ENCODE data around the gene ZSCAN22. TPM values are rescaled to one million over a fixed set of nuclear protein-coding genes. Genes with fewer than 3 reads are reported as not detected.

ZSCAN22 gene
- total RNA-seq, 1 experiment from 2014 or later = 3.2 TPM

GRCh38 chr19:58305065-58305931 is 21.5 kb upstream of the ZSCAN22 start, which contains the start of gene ERVK3-1 (continued):
- TF ChIP-seq, protein P1, sequence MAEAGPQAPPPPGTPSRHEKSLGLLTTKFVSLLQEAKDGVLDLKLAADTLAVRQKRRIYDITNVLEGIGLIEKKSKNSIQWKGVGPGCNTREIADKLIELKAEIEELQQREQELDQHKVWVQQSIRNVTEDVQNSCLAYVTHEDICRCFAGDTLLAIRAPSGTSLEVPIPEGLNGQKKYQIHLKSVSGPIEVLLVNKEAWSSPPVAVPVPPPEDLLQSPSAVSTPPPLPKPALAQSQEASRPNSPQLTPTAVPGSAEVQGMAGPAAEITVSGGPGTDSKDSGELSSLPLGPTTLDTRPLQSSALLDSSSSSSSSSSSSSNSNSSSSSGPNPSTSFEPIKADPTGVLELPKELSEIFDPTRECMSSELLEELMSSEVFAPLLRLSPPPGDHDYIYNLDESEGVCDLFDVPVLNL (CRISPR knock-in tag; IDR thresholded peaks at IDR 0.05; ENCODE audit: borderline replicate concordance, low read depth) = 0 out of 2 replicates have a peak, but pooled peaks have one; percentile 44
- no peak for TF ChIP-seq NR1H2 (CRISPR knock-in tag; IDR thresholded peaks at IDR 0.05)
- no peak for TF ChIP-seq GTF2I (CRISPR knock-in tag; conservative IDR thresholded peaks at IDR 0.05)
- TF ChIP-seq ZNF263 (CRISPR knock-in tag; IDR thresholded peaks at IDR 0.05; ENCODE audit: low read depth) = no peak
- TF ChIP-seq TEAD1 (CRISPR knock-in tag; IDR thresholded peaks at IDR 0.05) = peak; percentile 86
- peak; percentile 31; the same call in 1 of the 2 replicates for TF ChIP-seq MYBL2 (CRISPR knock-in tag; IDR thresholded peaks at IDR 0.05)
- 0 out of 2 replicates have a peak, but pooled peaks have one; percentile 26 for TF ChIP-seq JUN (CRISPR knock-in tag; IDR thresholded peaks at IDR 0.05)
- peak; percentile 84 for TF ChIP-seq SP1 (CRISPR knock-in tag; conservative IDR thresholded peaks at IDR 0.05)
- TF ChIP-seq, protein P2, sequence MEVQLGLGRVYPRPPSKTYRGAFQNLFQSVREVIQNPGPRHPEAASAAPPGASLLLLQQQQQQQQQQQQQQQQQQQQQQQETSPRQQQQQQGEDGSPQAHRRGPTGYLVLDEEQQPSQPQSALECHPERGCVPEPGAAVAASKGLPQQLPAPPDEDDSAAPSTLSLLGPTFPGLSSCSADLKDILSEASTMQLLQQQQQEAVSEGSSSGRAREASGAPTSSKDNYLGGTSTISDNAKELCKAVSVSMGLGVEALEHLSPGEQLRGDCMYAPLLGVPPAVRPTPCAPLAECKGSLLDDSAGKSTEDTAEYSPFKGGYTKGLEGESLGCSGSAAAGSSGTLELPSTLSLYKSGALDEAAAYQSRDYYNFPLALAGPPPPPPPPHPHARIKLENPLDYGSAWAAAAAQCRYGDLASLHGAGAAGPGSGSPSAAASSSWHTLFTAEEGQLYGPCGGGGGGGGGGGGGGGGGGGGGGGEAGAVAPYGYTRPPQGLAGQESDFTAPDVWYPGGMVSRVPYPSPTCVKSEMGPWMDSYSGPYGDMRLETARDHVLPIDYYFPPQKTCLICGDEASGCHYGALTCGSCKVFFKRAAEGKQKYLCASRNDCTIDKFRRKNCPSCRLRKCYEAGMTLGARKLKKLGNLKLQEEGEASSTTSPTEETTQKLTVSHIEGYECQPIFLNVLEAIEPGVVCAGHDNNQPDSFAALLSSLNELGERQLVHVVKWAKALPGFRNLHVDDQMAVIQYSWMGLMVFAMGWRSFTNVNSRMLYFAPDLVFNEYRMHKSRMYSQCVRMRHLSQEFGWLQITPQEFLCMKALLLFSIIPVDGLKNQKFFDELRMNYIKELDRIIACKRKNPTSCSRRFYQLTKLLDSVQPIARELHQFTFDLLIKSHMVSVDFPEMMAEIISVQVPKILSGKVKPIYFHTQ (CRISPR knock-in tag; IDR thresholded peaks at IDR 0.05) = no peak
- TF ChIP-seq, protein P3, sequence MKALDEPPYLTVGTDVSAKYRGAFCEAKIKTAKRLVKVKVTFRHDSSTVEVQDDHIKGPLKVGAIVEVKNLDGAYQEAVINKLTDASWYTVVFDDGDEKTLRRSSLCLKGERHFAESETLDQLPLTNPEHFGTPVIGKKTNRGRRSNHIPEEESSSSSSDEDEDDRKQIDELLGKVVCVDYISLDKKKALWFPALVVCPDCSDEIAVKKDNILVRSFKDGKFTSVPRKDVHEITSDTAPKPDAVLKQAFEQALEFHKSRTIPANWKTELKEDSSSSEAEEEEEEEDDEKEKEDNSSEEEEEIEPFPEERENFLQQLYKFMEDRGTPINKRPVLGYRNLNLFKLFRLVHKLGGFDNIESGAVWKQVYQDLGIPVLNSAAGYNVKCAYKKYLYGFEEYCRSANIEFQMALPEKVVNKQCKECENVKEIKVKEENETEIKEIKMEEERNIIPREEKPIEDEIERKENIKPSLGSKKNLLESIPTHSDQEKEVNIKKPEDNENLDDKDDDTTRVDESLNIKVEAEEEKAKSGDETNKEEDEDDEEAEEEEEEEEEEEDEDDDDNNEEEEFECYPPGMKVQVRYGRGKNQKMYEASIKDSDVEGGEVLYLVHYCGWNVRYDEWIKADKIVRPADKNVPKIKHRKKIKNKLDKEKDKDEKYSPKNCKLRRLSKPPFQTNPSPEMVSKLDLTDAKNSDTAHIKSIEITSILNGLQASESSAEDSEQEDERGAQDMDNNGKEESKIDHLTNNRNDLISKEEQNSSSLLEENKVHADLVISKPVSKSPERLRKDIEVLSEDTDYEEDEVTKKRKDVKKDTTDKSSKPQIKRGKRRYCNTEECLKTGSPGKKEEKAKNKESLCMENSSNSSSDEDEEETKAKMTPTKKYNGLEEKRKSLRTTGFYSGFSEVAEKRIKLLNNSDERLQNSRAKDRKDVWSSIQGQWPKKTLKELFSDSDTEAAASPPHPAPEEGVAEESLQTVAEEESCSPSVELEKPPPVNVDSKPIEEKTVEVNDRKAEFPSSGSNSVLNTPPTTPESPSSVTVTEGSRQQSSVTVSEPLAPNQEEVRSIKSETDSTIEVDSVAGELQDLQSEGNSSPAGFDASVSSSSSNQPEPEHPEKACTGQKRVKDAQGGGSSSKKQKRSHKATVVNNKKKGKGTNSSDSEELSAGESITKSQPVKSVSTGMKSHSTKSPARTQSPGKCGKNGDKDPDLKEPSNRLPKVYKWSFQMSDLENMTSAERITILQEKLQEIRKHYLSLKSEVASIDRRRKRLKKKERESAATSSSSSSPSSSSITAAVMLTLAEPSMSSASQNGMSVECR (CRISPR knock-in tag; IDR thresholded peaks at IDR 0.05; ENCODE audit: borderline replicate concordance) = peak; percentile 95
- no peak for TF ChIP-seq PREB (CRISPR knock-in tag; IDR thresholded peaks at IDR 0.05; ENCODE audit: borderline replicate concordance)
- TF ChIP-seq NFE2L1 (CRISPR knock-in tag; IDR thresholded peaks at IDR 0.05) = peak; percentile 89
- TF ChIP-seq ZBTB21 (CRISPR knock-in tag; IDR thresholded peaks at IDR 0.05; ENCODE audit: borderline replicate concordance) = 0 out of 2 replicates have a peak, but pooled peaks have one; percentile 67
- TF ChIP-seq ZNF121 (CRISPR knock-in tag; IDR thresholded peaks at IDR 0.05) = 0 out of 2 replicates have a peak, but pooled peaks have one; percentile 21
- TF ChIP-seq ETV6 (CRISPR knock-in tag; IDR thresholded peaks at IDR 0.05) = peak; percentile 87
- TF ChIP-seq, protein P4, sequence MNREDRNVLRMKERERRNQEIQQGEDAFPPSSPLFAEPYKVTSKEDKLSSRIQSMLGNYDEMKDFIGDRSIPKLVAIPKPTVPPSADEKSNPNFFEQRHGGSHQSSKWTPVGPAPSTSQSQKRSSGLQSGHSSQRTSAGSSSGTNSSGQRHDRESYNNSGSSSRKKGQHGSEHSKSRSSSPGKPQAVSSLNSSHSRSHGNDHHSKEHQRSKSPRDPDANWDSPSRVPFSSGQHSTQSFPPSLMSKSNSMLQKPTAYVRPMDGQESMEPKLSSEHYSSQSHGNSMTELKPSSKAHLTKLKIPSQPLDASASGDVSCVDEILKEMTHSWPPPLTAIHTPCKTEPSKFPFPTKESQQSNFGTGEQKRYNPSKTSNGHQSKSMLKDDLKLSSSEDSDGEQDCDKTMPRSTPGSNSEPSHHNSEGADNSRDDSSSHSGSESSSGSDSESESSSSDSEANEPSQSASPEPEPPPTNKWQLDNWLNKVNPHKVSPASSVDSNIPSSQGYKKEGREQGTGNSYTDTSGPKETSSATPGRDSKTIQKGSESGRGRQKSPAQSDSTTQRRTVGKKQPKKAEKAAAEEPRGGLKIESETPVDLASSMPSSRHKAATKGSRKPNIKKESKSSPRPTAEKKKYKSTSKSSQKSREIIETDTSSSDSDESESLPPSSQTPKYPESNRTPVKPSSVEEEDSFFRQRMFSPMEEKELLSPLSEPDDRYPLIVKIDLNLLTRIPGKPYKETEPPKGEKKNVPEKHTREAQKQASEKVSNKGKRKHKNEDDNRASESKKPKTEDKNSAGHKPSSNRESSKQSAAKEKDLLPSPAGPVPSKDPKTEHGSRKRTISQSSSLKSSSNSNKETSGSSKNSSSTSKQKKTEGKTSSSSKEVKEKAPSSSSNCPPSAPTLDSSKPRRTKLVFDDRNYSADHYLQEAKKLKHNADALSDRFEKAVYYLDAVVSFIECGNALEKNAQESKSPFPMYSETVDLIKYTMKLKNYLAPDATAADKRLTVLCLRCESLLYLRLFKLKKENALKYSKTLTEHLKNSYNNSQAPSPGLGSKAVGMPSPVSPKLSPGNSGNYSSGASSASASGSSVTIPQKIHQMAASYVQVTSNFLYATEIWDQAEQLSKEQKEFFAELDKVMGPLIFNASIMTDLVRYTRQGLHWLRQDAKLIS (CRISPR knock-in tag; IDR thresholded peaks at IDR 0.05; ENCODE audit: borderline replicate concordance) = no peak
- peak; percentile 83 for TF ChIP-seq FOXK1 (CRISPR knock-in tag; IDR thresholded peaks at IDR 0.05)
- peak; percentile 50; the same call in 1 of the 2 replicates for TF ChIP-seq SMAD3 (CRISPR knock-in tag; IDR thresholded peaks at IDR 0.05; ENCODE audit: borderline replicate concordance)
- TF ChIP-seq CREM (CRISPR knock-in tag; IDR thresholded peaks at IDR 0.05) = peak; percentile 76; the same call in 1 of the 2 replicates
- peak; percentile 59; the same call in 1 of the 2 replicates for TF ChIP-seq GABPB1 (CRISPR knock-in tag; IDR thresholded peaks at IDR 0.05)
- TF ChIP-seq NR3C1 (CRISPR knock-in tag; conservative IDR thresholded peaks at IDR 0.05; ENCODE audit: low read depth) = no peak
- TF ChIP-seq MAX (CRISPR knock-in tag; IDR thresholded peaks at IDR 0.05) = peak; percentile 90
- TF ChIP-seq TP53 (CRISPR knock-in tag; IDR thresholded peaks at IDR 0.05) = no peak
